Karpas-422 (cell line): ENCODE data around the gene OR6K2. TPM values are rescaled to one million over a fixed set of nuclear protein-coding genes. Genes with fewer than 3 reads are reported as not detected.
"Not testable (repeated sequence)": the region's sequence is repeated elsewhere in the genome, so short reads cannot be mapped to it uniquely, and the experiment has no call there.

Experiments
- DNase-seq: peaks from one replicate; pipeline ENCODE4 v3.0.0-alpha.2; 2015
- H2AFZ ChIP-seq: fragments of 200-600 bp; sonication (generic); 2 replicates; pipeline ENCODE4 v1.6.1; 2014; ENCODE audit warnings: antibody characterized with exemption, low read length, mixed read lengths
- H3K27ac ChIP-seq: fragments of 200-600 bp; sonication (generic); 2 replicates; pipeline ENCODE4 v1.5.1; 2014; ENCODE audit warnings: mild to moderate bottlenecking, low read length, moderate library complexity
- H3K27me3 ChIP-seq: fragments of 200-600 bp; sonication (generic); 2 replicates; pipeline ENCODE4 v1.6.1; 2014; ENCODE audit warnings: low read length, mixed read lengths
- H3K36me3 ChIP-seq: fragments of 200-600 bp; sonication (generic); 2 replicates; pipeline ENCODE4 v1.6.1; 2014; ENCODE audit warnings: low read length, mixed read lengths; ENCODE audit not compliant: insufficient read depth
- H3K4me1 ChIP-seq: fragments of 200-600 bp; sonication (generic); 2 replicates; pipeline ENCODE4 v1.6.1; 2014; ENCODE audit warnings: mild to moderate bottlenecking, low read length, mixed read lengths
- H3K4me2 ChIP-seq: fragments of 200-600 bp; sonication (generic); 2 replicates; pipeline ENCODE4 v1.6.1; 2014; ENCODE audit warnings: low read length, low read depth, mild to moderate bottlenecking; ENCODE audit not compliant: poor library complexity, severe bottlenecking
- H3K4me3 ChIP-seq: fragments of 200-600 bp; sonication (generic); 2 replicates; pipeline ENCODE4 v1.5.1; 2014; ENCODE audit warnings: mild to moderate bottlenecking, antibody characterized with exemption, low read length, mixed read lengths
- H3K79me2 ChIP-seq: fragments of 200-600 bp; sonication (generic); 2 replicates; pipeline ENCODE4 v1.6.1; 2014; ENCODE audit warnings: mild to moderate bottlenecking, low read length, mixed read lengths
- H3K9ac ChIP-seq: fragments of 200-600 bp; sonication (generic); 2 replicates; pipeline ENCODE4 v1.6.0; 2014; ENCODE audit warnings: low read length
- H3K9me2 ChIP-seq: fragments of 200-600 bp; sonication (generic), shearing (Covaris generic); replicated peaks from 2 replicates; pipeline ENCODE4 v1.6.0; 2014; ENCODE audit warnings: mild to moderate bottlenecking, low read length, moderate library complexity; ENCODE audit not compliant: insufficient read depth
- H3K9me3 ChIP-seq: fragments of 300-700, 200-600 bp; sonication (generic); 2 replicates; pipeline ENCODE4 v1.6.1; 2014; ENCODE audit warnings: low read length, mixed read lengths
- H4K20me1 ChIP-seq: fragments of 200-600 bp; sonication (generic); 2 replicates; pipeline ENCODE4 v1.6.1; 2014; ENCODE audit warnings: mild to moderate bottlenecking, antibody characterized with exemption, low read length, low read depth; ENCODE audit not compliant: insufficient read depth
- total RNA-seq: library from RNA; depleted of rRNA; stranded (reverse); fragments of >200 nt; shearing (Covaris generic); gene quantifications from 2 replicates; pipeline ENCODE4 v1.2.3, GENCODE V29; 2014; ENCODE audit warnings: low replicate concordance

The OR6K2 gene
- total RNA-seq, 1 experiment from 2014 or later = not detected

- not testable (repeated sequence) for H2AFZ ChIP-seq, H3K4me3 ChIP-seq, H3K27ac ChIP-seq, H4K20me1 ChIP-seq, H3K4me2 ChIP-seq, H3K79me2 ChIP-seq, H3K9me2 ChIP-seq, H3K4me1 ChIP-seq, H3K9me3 ChIP-seq, H3K27me3 ChIP-seq, DNase-seq, H3K9ac ChIP-seq, H3K36me3 ChIP-seq
Observed at GRCh38 chr1:158691149-158691548, 9.3 kb downstream of the OR6K2 start.

DNA sequence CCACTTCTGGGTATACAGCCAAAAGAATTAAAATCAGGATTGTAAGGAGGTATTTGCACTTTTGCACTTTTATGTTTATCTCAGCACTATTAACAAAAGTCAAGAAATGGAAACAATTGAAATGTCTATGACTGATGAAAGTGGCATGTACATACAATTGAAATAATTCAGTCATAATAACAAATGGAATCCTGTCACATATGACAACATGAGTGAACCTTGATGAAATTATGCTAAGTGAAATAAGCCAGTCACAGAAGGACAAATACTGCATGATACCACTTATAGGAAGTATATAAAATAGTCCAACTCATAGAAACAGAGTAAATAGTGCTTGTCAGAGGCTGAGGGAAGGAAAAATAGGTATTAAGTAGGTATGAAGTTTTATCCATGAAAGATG lies 10.6 kb downstream of the OR6K2 start:
- Histone ChIP-seq H3K9me2 (no peaks in the 10 kb centered on the region), H3K4me1 (no peaks in the 10 kb centered on the region), H2AFZ (no peak overlapping the region), H4K20me1 (no peaks in the 10 kb centered on the region), H3K27ac (no peak overlapping the region), H3K9me3 (no peaks in the 10 kb centered on the region), H3K36me3 (no peaks in the 10 kb centered on the region), H3K79me2 (no peaks in the 10 kb centered on the region), H3K9ac (no peak overlapping the region), H3K27me3 (no peaks in the 10 kb centered on the region), H3K4me3 (no peak overlapping the region), H3K4me2 (no peak overlapping the region)
- DNase-seq = no peak

DNA sequence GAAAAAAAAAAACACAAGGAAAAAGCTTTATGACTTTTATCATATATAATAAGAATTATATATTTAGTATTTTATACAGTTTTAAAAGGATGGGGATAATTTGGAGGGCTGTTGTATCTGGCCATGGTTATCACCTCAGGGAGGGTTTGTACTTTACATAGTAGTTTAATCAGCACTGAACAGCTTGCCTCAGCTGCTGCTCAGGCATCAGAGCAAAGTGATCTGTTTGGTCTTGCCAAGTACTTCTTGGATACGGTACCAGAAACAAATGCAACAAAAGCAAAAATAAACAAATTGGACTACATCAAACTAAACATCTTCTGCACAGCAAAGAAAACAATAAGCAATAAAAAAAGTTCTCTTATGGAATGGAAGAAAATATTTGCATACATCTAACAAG lies 11.3 kb downstream of the OR6K2 start:
- no peak overlapping the region for H3K4me3 ChIP-seq
- H3K9ac ChIP-seq = no peak overlapping the region
- H3K4me2 ChIP-seq = no peak overlapping the region
- no peak for DNase-seq
- H3K27me3 ChIP-seq = no peaks in the 10 kb centered on the region
- no peak overlapping the region for H3K27ac ChIP-seq
- H3K9me3 ChIP-seq = no peaks in the 10 kb centered on the region
- H4K20me1 ChIP-seq = no peaks in the 10 kb centered on the region
- H3K79me2 ChIP-seq = no peaks in the 10 kb centered on the region
- no peak overlapping the region for H2AFZ ChIP-seq
- H3K36me3 ChIP-seq = no peaks in the 10 kb centered on the region
- H3K4me1 ChIP-seq = no peaks in the 10 kb centered on the region
- H3K9me2 ChIP-seq = no peaks in the 10 kb centered on the region

DNA sequence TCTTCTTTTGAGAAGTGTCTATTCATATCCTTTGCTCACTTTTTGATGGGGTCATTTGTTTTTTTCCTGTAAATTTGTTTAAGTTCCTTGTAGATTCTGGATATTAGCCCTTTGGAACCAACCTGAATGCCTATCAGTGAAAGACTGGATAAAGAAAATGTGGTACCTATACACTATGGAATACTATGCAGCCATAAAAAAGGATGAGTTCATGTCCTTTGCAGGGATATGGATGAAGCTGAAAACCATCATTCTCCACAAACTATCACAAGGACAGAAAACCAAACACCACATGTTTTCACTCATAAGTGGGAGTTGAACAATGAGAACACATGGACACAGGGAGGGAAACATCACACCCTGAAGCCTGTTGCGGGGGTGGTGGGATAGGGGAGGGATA lies 12.1 kb downstream of the OR6K2 start:
- H3K27ac ChIP-seq, H3K4me2 ChIP-seq, H4K20me1 ChIP-seq, H3K9me2 ChIP-seq, H3K36me3 ChIP-seq, H3K79me2 ChIP-seq, H3K4me1 ChIP-seq, H3K27me3 ChIP-seq, H3K4me3 ChIP-seq, H3K9ac ChIP-seq, H2AFZ ChIP-seq, DNase-seq, H3K9me3 ChIP-seq: not testable (repeated sequence)

GRCh38 chr1:158687037-158687436 lies 13.4 kb downstream of the OR6K2 start:
- Histone ChIP-seq H4K20me1 (no peaks in the 10 kb centered on the region), H3K4me2 (no peak overlapping the region), H3K9ac (no peak overlapping the region), H3K27ac (no peak overlapping the region), H2AFZ (no peak overlapping the region), H3K27me3 (no peaks in the 10 kb centered on the region), H3K9me3 (no peaks in the 10 kb centered on the region), H3K36me3 (no peaks in the 10 kb centered on the region), H3K4me3 (no peak overlapping the region), H3K4me1 (no peaks in the 10 kb centered on the region), H3K79me2 (no peaks in the 10 kb centered on the region), H3K9me2 (no peaks in the 10 kb centered on the region)
- DNase-seq = no peak

DNA sequence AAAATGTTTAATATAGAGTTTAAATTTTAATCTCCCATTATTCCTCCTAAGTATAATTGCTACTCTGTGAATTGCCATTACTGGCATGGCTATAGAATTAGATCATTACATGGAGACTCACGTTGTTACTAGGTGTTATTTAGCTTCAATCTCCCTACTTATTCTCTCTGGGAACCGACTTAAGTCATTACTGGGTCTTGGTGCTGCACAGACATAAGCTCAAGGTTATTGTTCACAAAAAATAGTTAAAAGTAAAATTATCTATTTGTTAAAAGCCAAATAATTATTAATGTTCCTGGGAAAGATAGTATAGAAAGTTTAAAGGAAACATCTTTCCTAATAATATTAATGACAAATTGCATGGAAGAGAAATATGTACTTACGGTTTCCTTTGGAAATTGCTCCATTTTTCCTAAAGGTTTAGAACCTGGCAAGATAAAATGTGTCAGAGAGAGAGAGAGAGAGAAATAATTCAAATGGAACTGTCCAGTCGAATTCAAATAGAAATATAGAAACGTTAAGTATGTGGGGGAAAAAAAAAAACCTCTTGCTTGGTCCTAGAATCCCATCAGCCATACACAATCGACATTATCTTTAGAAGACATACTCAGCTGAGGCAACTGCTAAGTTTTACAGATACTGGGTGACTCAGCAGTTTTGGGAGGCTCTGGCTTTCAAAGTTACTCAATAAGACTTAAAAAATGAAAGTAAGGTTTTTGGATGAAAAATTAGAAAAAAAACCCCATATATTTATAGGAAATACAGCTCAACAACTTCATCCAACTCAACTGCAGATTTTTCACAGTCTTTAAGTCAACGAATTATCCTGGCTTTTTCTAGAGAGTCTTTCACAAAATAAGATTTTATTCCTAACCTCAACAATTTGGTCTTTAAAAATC lies 14.1 kb downstream of the OR6K2 start, which contains the start of gene SPTA1:
Gene SPTA1 (minus strand): TSS at position 605 of the 899 bp plus-strand sequence. CDS start 198 bp downstream, at position 407.
- Histone ChIP-seq H2AFZ (no peak within 1 kb of the TSS), H3K27ac (no peak within 1 kb of the TSS), H3K4me3 (no peak within 1 kb of the TSS), H3K4me1 (no peaks in the 10 kb centered on the region), H3K9me2 (no peaks in the 10 kb centered on the region), H4K20me1 (no peaks in the 10 kb centered on the region), H3K27me3 (no peaks in the 10 kb centered on the region), H3K79me2 (no peaks in the 10 kb centered on the region), H3K36me3 (no peaks in the 10 kb centered on the region), H3K4me2 (no peak within 1 kb of the TSS), H3K9me3 (no peaks in the 10 kb centered on the region), H3K9ac (no peak within 1 kb of the TSS)
- no peak for DNase-seq

DNA sequence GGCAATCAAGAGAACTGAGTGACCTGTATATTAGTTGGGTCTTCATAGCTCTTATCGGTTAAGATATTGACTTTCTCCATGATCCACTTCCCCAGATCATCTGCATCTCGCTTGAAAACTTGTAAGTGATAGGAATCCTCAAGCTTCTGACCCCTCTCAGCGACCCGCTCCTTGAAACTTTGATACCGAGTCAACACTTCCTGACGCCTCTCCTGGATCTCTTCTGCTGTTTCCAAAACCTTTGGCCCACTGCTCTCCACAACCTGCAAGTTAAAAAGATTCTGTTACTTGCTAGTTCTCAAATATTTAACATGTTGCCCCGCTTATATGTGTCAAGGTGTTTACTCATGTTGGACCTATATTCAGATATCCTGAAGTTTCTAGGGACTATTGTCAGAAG lies 15.4 kb downstream of the OR6K2 start:
- Histone ChIP-seq H3K27ac (no peak overlapping the region), H3K4me3 (no peak overlapping the region), H3K27me3 (no peaks in the 10 kb centered on the region), H3K36me3 (no peaks in the 10 kb centered on the region), H3K9ac (no peak overlapping the region), H3K4me2 (no peak overlapping the region), H3K4me1 (no peaks in the 10 kb centered on the region), H2AFZ (no peak overlapping the region), H3K9me3 (no peaks in the 10 kb centered on the region), H4K20me1 (no peaks in the 10 kb centered on the region), H3K79me2 (no peaks in the 10 kb centered on the region), H3K9me2 (no peaks in the 10 kb centered on the region)
- DNase-seq = no peak

DNA sequence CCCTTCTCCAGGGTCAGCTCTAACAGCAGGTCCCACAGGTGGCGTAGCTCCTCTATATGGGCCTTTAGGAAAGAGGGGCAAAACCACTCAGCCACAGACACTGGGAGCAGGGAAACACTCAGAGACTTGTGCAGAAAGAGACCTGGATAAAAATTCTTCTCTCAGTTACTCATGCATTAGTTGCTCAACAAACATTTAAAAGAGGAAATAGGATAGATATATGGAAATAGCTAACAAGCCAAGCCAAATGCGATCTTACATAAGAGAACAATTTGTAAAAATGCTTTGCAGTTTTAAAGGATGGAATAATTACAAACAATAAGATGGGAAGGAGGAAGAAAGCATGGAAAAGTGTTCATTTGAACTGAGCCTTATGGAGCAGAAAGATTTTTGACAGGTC lies 18.8 kb downstream of the OR6K2 start:
- no peaks in the 10 kb centered on the region for H3K36me3 ChIP-seq
- H3K9ac ChIP-seq = no peak overlapping the region
- no peaks in the 10 kb centered on the region for H3K9me3 ChIP-seq
- no peaks in the 10 kb centered on the region for H3K27me3 ChIP-seq
- H3K79me2 ChIP-seq = no peaks in the 10 kb centered on the region
- H3K4me3 ChIP-seq = no peak overlapping the region
- H3K9me2 ChIP-seq = no peaks in the 10 kb centered on the region
- no peak overlapping the region for H3K4me2 ChIP-seq
- H2AFZ ChIP-seq = no peak overlapping the region
- no peaks in the 10 kb centered on the region for H4K20me1 ChIP-seq
- no peak for DNase-seq
- H3K27ac ChIP-seq = no peak overlapping the region
- H3K4me1 ChIP-seq = no peaks in the 10 kb centered on the region
